ENCODE data around the gene LHCGR. TPM values are rescaled to one million over a fixed set of nuclear protein-coding genes. Genes with fewer than 3 reads are reported as not detected.

LHCGR gene
- total RNA-seq, 2 experiments from 2014 or later: not detected

- no TSS peak for BruUV-seq (replicated peaks)
- Histone ChIP-seq H3K9me2 (ENCODE audit: insufficient read depth, low read length) (no peaks in the 10 kb centered on the region), H3K27ac (ENCODE audit: low read depth, low read length, poor library complexity, severe bottlenecking) (no peak overlapping the region), H2AFZ (ENCODE audit: low read length) (no peak overlapping the region), H4K20me1 (ENCODE audit: insufficient read depth, low read length) (no peaks in the 10 kb centered on the region), H3K4me2 (ENCODE audit: low read length) (no peak overlapping the region), H3K9me3 (ENCODE audit: low read length) (no peaks in the 10 kb centered on the region), H3K79me2 (ENCODE audit: insufficient read depth, low read depth, low read length) (no peaks in the 10 kb centered on the region), H3K4me1 (ENCODE audit: insufficient read depth, low read length, poor library complexity, severe bottlenecking) (no peaks in the 10 kb centered on the region), H3K36me3 (ENCODE audit: insufficient read depth, low read length) (no peaks in the 10 kb centered on the region), H3K4me3 (ENCODE audit: low read depth, low read length, poor library complexity, severe bottlenecking) (no peak overlapping the region)
- intact Hi-C loops (cut with micrococcal nuclease; ENCODE audit: unreplicated experiment): no loop called here
- TF ChIP-seq CTCF (conservative IDR thresholded peaks at IDR 0.05; ENCODE audit: low read length): no peak
- no peak for TF ChIP-seq EZH2phosphoT487 (IDR thresholded peaks at IDR 0.05; ENCODE audit: borderline replicate concordance, low read depth, low read length)
- ChIA-PET CTCF (ENCODE audit: unreplicated experiment) (no interaction called here), POLR2A (no interaction called here)
- no peak for DNase-seq (ENCODE audit: low spot score)
Observed at GRCh38 chr2:48719480-48720177, 35.9 kb downstream of the LHCGR start.

GRCh38 chr2:48717846-48718245, 37.7 kb downstream of the LHCGR start:
- H2AFZ ChIP-seq (ENCODE audit: low read length): no peak overlapping the region
- POLR2A ChIA-PET: interaction anchor here (0.7 kb wide), 1 partner anchor 445 kb away, joined by 3 read pairs; no protein-coding TSS in a partner anchor
- no peaks in the 10 kb centered on the region for H4K20me1 ChIP-seq (ENCODE audit: insufficient read depth, low read length)
- H3K4me1 ChIP-seq (ENCODE audit: insufficient read depth, low read length, poor library complexity, severe bottlenecking): no peaks in the 10 kb centered on the region
- TF ChIP-seq CTCF (conservative IDR thresholded peaks at IDR 0.05; ENCODE audit: low read length): no peak
- no peak for TF ChIP-seq EZH2phosphoT487 (IDR thresholded peaks at IDR 0.05; ENCODE audit: borderline replicate concordance, low read depth, low read length)
- H3K36me3 ChIP-seq (ENCODE audit: insufficient read depth, low read length): no peaks in the 10 kb centered on the region
- no peaks in the 10 kb centered on the region for H3K9me2 ChIP-seq (ENCODE audit: insufficient read depth, low read length)
- CTCF ChIA-PET (ENCODE audit: unreplicated experiment): no interaction called here
- no peak overlapping the region for H3K4me3 ChIP-seq (ENCODE audit: low read depth, low read length, poor library complexity, severe bottlenecking)
- intact Hi-C loops (cut with micrococcal nuclease; ENCODE audit: unreplicated experiment): no loop called here
- no peak overlapping the region for H3K4me2 ChIP-seq (ENCODE audit: low read length)
- no peak overlapping the region for H3K27ac ChIP-seq (ENCODE audit: low read depth, low read length, poor library complexity, severe bottlenecking)
- no peaks in the 10 kb centered on the region for H3K9me3 ChIP-seq (ENCODE audit: low read length)
- BruUV-seq (replicated peaks): no TSS peak
- H3K79me2 ChIP-seq (ENCODE audit: insufficient read depth, low read depth, low read length): no peaks in the 10 kb centered on the region
- DNase-seq (ENCODE audit: low spot score): no peak

GRCh38 chr2:48715956-48716355, 39.6 kb downstream of the LHCGR start:
- intact Hi-C loops (cut with micrococcal nuclease; ENCODE audit: unreplicated experiment): no loop called here
- H3K4me1 ChIP-seq (ENCODE audit: insufficient read depth, low read length, poor library complexity, severe bottlenecking): no peaks in the 10 kb centered on the region
- no peaks in the 10 kb centered on the region for H3K79me2 ChIP-seq (ENCODE audit: insufficient read depth, low read depth, low read length)
- H3K36me3 ChIP-seq (ENCODE audit: insufficient read depth, low read length): no peaks in the 10 kb centered on the region
- ChIA-PET CTCF (ENCODE audit: unreplicated experiment) (no interaction called here), POLR2A (interaction anchor here (1.3 kb wide), 1 partner anchor 12 kb away, joined by 5 read pairs; no protein-coding TSS in a partner anchor)
- H4K20me1 ChIP-seq (ENCODE audit: insufficient read depth, low read length): no peaks in the 10 kb centered on the region
- no peak overlapping the region for H3K4me2 ChIP-seq (ENCODE audit: low read length)
- BruUV-seq (replicated peaks): no TSS peak
- no peaks in the 10 kb centered on the region for H3K9me2 ChIP-seq (ENCODE audit: insufficient read depth, low read length)
- H2AFZ ChIP-seq (ENCODE audit: low read length): no peak overlapping the region
- no peak overlapping the region for H3K4me3 ChIP-seq (ENCODE audit: low read depth, low read length, poor library complexity, severe bottlenecking)
- TF ChIP-seq EZH2phosphoT487 (IDR thresholded peaks at IDR 0.05; ENCODE audit: borderline replicate concordance, low read depth, low read length): no peak
- no peaks in the 10 kb centered on the region for H3K9me3 ChIP-seq (ENCODE audit: low read length)
- DNase-seq (ENCODE audit: low spot score): no peak
- no peak overlapping the region for H3K27ac ChIP-seq (ENCODE audit: low read depth, low read length, poor library complexity, severe bottlenecking)
